Stimulated activated CD4-positive, alpha-beta T cell treated with anti-CD3 and anti-CD28 coated beads, Interleukin-2, amount 100 ng/mL, for 4 hours (primary cell): ENCODE results near the gene MUC5B.
"Not testable (repeated sequence)": the region's sequence is repeated elsewhere in the genome, so short reads cannot be mapped to it uniquely, and the experiment has no call there.

Experiments
- DNase-seq: peaks from one replicate; pipeline ENCODE4 v3.0.0-alpha.2; 2020; ENCODE audit warnings: low read depth

The MUC5B gene

GRCh38 chr11:1202776-1203504 is 19.9 kb upstream of the MUC5B start:
- peak; percentile 35 for DNase-seq

- DNase-seq: no peak
These were observed 19.2 kb upstream of the MUC5B start for GRCh38 chr11:1203505-1204271.

GRCh38 chr11:1204381-1205101 is 18.3 kb upstream of the MUC5B start:
- DNase-seq: no peak

- DNase-seq: no peak
These were observed 17.5 kb upstream of the MUC5B start for GRCh38 chr11:1205121-1205986.

- DNase-seq: no peak
These were observed 16.9 kb upstream of the MUC5B start for GRCh38 chr11:1205987-1206331.

- DNase-seq: no peak
These were observed 16.2 kb upstream of the MUC5B start for GRCh38 chr11:1206391-1207271.

GRCh38 chr11:1207401-1208143 is 15.3 kb upstream of the MUC5B start:
- no peak for DNase-seq

- no peak for DNase-seq
These were observed 14.8 kb upstream of the MUC5B start for GRCh38 chr11:1208144-1208393.

- no peak for DNase-seq
These were observed 14.2 kb upstream of the MUC5B start for GRCh38 chr11:1208394-1209261.

- DNase-seq: no peak
These were observed 13.4 kb upstream of the MUC5B start for GRCh38 chr11:1209371-1210057.

GRCh38 chr11:1211838-1212237 is 11.0 kb upstream of the MUC5B start:
- DNase-seq: no peak

- not testable (repeated sequence) for DNase-seq
These were observed 7.0 kb upstream of the MUC5B start for GRCh38 chr11:1215826-1216225.

- DNase-seq: no peak
These were observed 5.7 kb upstream of the MUC5B start for GRCh38 chr11:1217151-1217550.

- no peak for DNase-seq
These were observed 4.5 kb upstream of the MUC5B start for GRCh38 chr11:1218256-1218787.

GRCh38 chr11:1218788-1219445 is 3.9 kb upstream of the MUC5B start:
- DNase-seq: no peak

- no peak for DNase-seq
These were observed 3.4 kb upstream of the MUC5B start for GRCh38 chr11:1219446-1219833.

GRCh38 chr11:1219834-1220815 is 2.7 kb upstream of the MUC5B start:
- DNase-seq: no peak
